Suppressor macrophage treated with lipopolysaccharide for 1 hour (primary cell): ENCODE data around the gene MRPL11.

Experiments used
- DNase-seq, 3 donors: peaks; one replicate each; pipeline ENCODE4 v3.0.0-alpha.2; 2020 to 2022

Gene MRPL11

DNA sequence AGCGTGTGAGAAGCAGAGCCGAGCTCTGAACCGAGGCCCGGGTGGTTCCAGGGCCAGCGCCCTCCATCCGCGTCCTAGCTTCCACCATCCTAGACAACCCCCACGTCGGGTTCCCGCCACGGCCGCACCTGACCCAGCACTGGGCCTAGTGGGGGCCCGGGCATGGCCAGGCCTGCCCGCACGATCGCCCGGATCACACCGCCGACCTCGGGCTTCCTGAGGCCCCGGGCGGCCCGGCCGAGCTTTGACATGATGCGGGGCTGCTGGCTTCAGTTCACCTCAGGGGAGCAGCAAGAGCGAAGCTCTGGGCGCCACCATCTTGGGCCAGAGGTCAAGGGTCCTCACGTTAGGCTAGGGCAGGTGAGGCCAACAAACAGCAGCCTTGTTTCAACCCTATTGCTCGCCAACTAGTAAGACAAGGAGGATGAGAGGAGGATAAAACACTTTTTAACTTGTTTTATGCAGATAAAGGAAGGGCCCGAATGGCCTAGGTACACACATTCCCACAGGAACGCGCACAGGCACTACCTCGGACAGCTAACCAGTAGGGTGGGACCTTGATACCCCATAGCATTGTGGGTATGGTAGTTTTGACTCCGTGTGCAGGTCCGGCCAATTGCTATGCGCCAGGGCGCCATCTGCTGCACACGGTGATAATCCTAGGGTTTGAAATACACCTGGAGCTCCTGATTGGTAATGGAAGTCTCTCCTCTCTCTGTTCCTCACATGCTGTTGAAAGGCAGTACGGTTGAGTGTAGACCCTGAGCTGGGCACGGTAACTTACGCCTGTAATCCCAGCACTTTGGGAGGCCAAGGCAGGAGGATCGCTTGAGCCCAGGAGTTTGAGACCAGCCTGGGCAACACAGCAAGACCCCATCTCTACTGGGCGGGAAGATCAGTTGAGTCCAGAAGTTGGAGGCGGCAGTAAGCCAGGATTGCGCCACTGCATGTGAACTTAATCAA is at the start of gene MRPL11:
Gene MRPL11, minus strand, starts transcription at position 345 of the 963 bp plus-strand sequence. Its CDS starts 94 bp downstream, at position 251.
- peak; percentile 91 to 93 (median 93) for DNase-seq

DNA sequence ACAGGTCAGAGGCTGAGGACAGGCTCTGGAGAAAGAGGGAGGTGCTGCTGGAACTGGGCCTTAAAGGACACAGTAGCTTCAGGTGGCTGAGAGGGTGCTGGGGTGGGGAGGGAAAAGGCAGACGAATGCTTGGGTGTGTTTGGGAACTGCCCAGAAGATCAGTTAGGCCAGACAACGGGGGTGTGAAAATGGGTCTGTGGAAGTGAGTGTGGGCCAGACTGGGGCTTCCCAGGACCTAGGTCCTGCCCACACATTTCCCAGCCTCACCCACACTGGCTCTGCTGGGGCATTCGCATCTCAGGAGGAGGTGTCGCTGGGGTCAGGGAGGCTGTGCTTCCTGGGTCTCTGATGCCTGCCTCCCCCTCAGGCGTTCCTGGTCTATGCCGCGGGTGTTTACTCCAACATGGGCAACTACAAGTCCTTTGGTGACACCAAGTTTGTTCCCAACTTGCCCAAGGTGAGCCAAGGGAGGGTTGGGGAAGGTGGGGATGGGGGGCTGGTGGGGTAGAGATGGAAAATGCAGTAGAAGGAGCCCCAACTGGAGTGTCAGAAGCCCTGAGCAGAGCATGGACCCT is 46.2 kb upstream of the MRPL11 start:
- DNase-seq = peak; percentile 42 to 61 (median 53)

DNA sequence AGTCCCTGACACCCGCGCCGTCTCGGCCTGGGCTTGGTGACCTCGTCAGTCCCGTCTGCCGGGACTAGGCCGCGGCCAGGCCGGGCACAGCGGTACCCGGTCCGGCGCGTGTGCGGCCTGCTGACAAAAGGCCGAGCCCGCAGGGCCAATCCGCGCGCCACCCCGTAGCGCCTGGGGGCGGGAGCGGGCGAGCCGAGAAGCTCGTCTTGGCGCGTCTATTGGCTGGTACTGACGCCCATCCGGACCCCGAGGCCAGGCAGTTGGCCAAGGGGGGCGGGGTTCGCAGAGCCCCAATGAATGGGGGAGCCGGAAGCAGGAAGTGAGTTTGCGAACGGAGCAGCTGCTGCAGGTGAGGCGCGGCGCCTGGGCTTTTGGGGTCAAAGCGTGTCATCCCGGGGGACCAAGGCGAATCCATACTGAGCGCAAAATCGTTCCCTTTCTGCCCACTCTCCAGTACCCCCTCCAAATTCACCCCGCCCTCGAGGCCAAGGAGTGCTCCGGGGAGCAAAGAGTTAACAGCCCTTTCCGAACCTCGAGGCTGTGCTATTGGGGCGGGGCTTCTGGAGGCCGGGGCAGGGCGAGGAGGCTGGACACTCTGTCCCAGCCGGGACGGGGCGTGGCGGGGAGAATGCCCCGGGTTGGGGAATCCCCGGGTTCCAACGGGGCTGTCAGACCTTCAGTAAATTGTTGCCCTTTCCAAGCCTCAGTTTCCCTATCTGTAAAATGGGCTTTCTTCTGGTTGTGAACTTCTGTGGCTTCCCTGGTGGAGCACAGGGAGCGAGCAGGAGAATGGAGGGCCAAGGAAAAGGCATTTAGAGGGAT is 41.7 kb upstream of the MRPL11 start, which contains the start of gene DPP3:
Gene DPP3, plus strand, starts transcription at position 318 of the 822 bp plus-strand sequence. CDS start 1,767 bp downstream, outside the sequence.
- DNase-seq = peak; percentile 99

DNA sequence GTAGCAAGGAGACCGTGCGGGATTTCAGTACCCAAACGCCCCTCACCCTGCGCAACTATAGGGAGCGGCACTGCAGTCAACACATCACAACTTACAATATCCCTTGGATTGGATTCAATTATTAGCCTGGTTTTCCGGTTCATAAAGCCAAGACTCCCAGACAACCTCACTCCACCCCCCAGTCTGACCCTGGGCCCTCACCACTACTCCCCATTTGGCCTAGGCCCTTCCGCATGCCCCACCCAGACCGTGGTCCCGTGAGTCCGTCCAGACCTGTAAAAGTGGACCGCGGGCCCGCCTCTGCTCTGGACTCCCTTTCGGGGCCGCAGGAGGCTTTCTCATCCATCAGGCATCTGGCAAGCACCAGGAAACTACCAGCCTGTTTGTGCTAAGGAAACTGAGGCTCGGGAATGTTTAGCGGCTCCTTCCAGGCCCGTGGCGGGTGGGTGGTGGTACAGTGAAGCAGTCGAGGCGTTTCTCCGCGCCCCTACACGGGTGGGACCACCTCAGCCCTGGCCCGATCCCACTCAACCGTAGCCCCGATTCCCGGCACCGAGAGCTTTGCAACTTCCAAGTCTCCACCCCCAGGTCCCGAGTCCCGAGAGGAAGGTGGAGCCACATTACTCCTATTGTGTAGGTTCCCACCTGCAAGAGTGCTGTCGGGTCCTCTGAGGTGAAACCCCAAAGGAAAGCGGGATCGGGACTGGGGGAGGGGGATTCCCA is 40.9 kb upstream of the MRPL11 start:
- DNase-seq = peak in 2 of 3 donors; percentile 20 to 44

DNA sequence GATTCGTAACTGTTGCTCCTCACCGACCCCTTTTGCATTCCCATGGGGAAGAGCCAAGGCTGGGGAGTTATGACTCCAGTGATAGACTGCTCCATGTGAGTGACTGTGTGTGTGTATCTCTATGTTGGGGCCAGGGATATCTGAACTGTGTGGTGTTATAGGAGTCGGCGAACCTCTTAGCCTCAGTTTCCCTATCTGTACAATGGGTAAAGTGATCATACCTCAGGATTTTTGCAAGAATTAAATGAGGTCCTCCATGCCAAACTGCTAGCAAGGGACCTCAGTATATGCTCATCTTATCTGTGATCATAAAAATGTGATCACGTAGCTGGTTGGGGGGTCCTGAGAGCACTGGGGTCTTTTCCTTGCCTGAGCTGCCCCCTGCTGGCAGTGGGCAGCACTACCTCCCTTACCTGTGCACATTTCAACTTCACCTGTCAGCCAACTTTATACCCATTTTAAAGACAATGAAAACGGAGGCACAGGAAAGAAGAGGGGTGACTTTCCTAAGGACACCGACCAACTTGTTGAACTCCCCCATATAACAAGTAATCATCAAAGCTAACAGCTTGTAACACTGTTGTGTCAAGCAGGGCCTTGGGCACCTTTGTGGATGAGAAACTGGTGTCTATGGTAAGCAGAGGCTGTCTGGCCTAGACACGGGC is 40.2 kb upstream of the MRPL11 start:
- DNase-seq = peak in 1 of 3 donors; percentile 29

DNA sequence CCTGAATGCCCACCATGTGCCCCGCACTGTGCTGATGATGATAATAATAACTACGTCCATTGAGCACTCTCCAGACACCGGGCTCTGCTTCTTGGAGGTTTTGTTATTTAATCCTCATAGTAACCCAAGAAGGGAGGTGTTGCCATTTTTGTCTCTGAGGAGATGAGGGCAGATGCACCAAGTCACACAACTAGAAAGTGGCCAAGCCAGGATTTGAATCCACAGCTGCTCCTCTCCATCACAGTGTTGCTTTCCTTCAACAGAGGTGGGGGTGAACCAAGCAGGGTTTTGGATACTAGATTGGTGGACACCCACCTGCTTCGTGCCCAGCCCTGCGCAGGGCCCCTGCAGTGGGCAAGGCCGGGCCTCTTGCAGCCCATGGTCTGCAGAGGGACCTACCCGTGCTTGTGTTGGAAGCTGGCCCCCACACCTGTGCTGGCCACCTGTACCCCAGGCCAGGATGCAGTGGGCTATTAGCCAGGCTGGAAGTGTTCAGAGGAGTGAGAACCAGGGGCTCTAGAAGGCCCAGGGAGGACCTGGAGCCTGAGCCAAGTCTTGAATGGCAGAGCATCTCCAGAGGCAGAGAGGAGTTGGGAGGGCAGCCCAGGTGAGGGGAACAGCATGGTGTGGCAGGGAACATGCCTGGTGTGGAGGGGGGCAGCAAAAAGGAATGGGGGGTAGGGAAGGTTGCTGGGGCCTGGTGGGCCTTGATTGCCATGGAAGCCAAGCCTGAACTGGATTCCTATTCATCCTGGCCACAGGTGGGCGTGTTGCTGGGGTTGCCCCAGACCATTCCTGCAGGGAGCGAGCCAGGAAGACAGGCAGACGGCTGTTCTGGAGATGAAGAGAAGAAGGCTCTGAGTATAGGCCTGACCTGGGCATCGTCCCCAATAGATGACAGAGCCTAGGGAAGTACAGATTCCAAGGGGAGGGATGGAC is 38.9 kb upstream of the MRPL11 start:
- DNase-seq = no peak

DNA sequence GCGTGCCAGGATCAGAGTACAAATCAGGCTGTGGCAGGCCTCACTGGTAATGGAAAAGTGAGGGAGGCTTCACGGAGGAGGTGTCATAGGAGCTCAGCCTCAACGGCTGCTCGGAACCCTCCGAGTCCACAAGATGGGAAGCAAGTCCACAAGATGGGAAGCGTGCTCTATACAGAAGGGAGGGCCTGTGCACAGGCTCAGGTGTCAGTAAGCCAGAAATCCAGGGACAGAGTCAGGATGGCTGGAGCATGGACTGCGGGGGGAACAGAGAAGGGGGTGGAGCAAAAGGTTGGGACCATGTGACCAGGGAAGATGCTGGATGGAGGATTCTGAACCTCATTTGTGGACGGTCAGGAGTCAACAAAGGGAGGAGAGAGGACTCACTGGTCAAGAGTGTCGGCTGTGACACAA is 38.2 kb upstream of the MRPL11 start:
- DNase-seq = no peak

DNA sequence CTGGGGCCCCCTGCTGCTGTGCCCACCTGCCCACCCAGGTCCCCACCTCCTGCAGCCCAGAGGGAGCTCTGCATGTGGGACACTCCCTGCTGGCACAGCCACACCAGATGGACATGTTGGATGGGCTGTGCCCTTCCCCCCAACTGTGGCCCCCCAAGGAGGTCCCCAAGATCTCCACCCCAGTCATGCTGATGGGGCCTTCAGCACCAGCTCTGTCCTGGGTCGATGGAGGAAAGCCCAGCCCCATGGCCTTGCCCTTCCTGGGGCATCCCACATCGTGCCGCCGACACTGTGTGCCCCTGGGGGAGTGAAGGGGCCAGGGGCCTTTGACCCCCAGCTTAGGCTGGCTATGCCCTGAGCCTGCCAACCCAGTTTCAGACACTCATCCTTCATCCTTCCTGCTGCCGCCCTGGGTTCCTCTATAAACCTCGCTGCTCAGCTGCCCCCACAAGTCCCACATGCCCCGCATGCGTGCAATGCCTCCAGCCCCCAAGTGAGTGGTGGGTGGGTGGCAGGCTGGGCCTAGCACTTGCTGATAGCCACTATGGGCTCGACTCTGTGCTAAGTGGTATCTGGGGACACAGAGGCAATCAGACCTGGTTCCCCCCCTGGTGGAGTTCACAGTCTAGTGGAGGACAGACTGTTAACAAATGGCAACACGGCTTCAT is 37.7 kb upstream of the MRPL11 start:
- DNase-seq = no peak

DNA sequence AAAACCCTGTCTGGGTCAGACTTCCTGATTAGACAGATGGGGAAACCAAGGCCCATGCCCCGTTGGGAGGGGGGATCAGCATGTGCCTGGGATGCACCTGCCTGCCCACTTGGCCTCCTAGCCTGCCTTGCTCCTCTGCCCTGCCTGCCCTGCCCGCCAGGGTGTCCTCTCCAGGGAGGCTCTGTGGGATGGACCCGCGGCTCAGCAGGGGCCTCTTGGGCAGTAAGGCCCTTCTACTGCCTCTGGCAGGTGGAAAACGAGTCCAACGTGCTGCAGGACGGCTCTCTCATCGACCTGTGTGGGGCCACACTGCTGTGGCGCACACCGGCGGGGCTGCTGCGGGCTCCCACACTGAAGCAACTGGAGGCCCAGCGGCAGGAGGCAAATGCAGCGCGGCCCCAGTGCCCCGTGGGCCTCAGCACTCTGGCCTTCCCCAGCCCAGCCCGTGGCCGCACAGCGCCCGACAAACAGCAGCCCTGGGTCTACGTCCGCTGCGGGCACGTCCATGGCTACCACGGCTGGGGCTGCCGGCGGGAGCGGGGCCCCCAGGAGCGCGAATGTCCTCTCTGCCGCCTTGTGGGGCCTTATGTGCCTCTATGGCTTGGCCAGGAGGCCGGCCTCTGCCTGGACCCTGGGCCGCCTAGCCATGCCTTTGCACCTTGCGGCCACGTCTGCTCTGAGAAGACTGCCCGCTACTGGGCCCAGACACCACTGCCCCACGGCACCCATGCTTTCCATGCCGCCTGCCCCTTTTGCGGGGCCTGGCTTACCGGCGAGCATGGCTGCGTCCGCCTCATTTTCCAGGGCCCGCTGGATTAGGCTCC is 36.9 kb upstream of the MRPL11 start:
- no peak for DNase-seq

DNA sequence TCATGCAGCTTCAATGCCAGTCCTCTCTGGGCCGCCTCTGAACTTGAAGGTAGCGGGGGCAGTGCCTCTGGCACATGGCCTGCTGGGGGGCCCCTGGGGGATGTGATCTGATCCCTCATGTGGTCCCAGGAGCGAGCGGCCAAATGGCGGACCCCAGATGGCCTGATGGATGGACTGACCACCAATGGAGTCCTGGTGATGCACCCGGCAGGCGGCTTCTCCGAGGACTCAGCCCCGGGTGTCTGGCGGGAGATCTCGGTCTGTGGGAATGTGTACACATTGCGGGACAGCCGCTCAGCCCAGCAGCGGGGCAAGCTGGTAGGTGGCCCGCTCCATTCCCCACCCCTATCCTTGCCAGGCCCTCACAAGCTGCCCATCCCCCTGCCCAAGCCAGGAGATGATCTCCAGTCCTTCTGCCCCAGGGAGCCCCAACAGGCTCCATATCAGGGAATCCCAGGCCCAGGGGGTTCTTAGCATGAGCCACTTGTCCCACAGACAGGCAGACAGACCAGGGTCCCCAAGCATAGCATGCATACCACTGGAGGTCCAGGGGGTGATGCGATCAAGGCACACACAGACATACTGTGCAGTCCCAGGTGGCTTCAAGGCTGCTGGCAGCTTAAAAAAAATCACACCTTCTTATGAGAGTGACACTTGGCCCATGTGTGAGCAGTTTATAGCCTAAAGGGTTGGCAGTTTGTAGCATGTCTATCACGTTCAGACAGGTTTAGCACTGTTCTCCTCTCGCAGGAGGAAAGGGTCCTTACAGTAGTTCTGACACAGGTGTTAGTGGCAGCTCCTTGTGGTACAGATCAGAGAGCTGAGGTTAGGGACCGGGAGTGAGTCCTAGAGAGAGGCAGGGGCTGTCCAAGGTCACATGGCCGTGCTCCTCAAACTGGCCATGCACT is 35.2 kb upstream of the MRPL11 start:
- no peak for DNase-seq

DNA sequence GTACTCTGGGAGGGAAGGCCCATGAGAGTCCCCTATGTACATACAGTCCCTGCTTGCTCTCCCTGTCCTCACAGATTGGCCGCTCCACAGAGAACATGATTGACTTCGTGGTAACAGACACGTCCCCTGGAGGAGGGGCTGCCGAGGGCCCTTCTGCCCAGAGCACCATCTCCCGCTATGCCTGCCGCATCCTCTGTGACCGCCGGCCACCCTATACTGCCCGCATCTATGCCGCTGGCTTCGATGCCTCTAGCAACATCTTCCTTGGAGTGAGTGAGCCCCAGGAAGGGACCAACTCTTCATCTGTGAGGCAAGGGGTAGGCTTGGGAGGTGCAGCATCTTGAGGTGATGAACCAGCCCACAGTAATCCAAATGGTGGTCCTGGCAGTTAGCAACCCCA is 34.5 kb upstream of the MRPL11 start:
- no peak for DNase-seq

DNA sequence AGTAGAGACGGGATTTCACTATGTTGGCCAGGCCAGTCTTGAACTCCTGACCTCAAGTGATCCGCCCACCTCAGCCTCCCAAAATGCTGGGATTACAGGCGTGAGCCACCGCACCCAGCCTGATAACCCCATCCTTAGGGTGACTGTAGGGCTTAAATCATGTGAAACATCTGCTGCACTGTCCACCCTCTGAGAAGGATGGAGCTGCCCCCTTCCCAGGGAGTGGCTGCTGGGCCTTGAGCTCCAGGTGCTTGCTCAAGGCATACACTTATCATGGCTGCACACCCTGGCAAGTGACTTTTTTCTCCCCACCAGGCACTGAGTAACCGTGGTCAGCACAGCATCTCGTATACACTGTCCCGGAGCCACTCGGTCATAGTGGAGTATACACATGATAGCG is 33.4 kb upstream of the MRPL11 start:
- no peak for DNase-seq

DNA sequence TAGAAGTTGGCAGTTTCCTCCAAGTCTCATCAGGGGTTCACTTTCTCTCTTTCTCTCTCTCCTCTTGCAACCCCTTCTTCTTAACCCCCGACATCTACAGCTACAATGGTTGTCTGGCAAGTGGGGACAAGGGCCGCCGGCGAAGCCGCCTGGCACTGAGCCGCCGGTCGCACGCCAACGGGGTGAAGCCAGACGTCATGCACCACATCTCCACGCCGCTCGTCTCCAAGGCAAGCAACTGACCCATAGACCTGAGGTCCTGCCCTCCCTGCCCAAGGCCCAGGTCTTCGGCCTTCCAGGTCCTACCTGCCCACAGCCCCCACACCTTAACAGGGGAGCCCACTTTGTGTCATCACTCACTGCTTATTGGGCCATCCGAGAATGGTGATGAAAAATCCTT is 32.5 kb upstream of the MRPL11 start:
- no peak for DNase-seq

DNA sequence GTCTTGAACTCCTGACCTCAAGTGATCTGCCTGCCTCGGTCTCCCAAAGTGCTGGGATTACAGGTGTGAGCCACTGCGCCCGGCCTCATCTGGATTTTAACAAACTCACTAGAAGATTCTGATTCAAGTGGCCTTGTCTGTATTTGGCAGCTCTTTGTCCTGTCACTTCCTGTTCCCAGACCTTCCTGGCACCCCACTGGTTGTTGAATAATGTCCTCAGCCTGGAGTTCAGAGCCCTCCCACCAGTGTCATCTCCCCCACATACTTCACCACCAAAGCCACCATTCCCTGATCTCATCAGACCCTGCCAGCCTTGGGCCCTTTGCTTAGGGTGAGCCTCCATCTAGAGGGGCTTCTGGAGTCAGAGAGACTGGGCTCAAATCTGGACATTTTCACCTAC is 31.4 kb upstream of the MRPL11 start:
- no peak for DNase-seq

DNA sequence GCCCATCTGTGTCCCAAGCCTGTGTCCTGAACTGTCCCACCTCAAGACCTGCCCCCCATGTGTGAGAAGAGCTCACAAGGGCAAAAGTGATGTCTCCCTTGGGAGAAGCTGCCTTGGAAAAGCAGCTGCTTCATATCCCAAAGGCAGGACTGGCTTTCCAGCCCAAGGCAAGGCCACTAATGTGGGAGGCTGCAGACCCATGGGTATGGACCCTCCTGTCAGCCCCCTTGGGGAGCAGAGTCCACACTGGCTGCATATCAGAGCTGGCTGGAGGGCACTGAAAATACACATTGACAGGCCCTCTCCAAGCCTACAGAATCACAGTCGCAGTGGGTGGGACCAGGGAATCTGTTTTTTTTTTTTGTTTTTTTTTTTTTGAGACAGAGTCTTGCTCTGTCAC is 30.8 kb upstream of the MRPL11 start:
- DNase-seq = no peak

DNA sequence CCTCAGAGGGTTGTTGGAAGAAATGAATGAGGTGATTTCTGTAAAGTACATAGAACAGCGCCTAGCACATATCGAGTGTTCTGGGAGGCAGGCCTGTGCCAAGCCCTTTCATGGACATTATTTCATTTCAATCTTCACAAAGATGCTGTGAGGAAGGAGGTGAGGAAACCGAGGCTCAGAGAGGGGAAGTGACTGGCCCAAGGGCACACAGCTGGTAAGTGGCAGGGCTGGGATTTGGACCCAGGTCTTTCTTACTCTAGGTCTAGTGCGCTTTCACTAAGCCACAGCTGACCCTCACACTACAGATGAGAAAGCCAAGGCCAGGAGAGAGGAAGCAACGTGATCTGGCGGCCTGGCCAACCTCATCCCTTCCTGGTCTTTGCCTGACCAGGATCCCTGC is 30.0 kb upstream of the MRPL11 start:
- DNase-seq = no peak

DNA sequence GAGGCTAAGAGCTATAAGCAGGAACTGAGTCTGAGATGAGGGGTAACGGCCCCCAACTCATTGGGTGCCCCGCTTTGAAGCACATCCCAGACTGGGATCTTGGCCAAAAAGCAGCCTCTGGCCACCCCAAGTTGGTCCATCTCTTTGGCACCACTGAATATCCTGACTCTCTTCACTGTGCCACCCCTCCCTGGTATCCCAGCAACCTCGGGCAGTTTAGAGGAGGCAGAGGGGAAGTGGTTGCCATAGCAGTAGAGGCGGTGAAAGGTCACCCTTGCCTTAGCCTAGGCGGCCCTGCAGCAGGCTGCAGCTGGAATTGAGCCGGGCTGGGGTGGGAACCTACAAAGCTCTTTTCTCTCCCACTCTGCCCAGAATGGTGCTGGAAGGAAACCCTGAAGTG is 29.1 kb upstream of the MRPL11 start:
- peak; percentile 78 to 82 (median 81) for DNase-seq

DNA sequence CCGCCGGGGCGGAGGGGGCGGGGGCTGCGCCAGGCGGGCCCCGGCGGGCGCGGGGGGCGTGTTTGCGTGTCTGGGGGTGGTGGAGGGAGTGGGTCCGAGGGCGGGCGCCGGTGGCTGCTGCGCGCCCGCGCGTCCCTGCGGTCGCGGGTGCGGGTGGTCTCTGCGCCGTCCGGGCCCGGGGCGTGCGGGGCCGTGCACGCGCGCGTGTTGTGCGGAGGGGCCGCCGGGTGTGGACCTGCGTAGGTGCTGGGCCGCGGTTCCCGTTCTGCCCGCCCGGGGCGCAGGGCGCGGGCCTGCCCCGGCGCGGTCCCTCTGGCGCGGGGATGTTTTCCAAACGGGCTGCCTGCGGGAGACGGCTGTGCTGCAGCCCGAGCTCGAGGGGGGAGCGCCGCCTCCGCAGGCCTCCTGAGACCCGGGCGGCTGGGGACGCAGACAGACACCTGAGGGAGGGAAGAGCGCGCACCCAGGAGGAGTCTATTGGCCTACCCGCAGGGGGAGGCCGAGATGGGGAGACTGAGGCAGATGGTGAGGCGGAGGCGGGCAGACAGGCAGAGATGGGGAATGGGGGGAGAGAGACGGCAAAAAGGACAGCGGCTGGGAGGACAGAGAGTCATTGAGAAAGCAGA is 28.5 kb upstream of the MRPL11 start:
- DNase-seq = peak in 2 of 3 donors; percentile 36 to 59
